ENCODE measurements around the gene MGARP.

Gene MGARP

DNA sequence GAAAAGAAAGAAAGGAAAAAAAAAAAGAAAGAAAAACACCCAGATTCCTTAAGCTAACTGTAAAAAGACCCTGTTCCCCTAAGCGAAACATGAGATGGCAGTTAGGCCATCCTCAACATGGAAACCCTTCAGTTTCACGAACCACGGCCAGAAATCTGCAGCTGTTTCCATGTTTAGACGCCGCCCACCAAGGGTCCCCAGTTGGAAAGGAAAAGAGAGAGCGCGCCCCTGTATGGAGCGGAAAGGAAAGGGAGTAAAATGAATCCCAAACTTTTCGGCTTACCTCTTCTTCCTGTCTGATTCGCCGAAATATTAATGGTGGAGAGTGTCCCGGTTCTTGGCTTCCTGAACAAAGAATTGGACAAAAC is 38.3 kb downstream of the MGARP start:
- Histone ChIP-seq H3K9me3 (ENCODE audit: control insufficient read depth, insufficient read depth, low read depth, low read length) (no peaks in the 10 kb centered on the region), H3K4me1 (ENCODE audit: control insufficient read depth, insufficient read depth, low read length) (no peaks in the 10 kb centered on the region; the same call in 1 of the 2 replicates), H3K36me3 (ENCODE audit: control insufficient read depth in 2 of 2, insufficient read depth in 1 of 2, low read length in 2 of 2) (no peaks in the 10 kb centered on the region), H3K4me3 (ENCODE audit: low read depth, low read length) (no peak overlapping the region), H3K27ac (ENCODE audit: extremely low read depth, low read depth, low read length) (no peak overlapping the region)
- ChIA-PET CTCF (interaction anchor here (0.7 kb wide), 1 partner anchor 70 kb away, joined by 6 read pairs; no protein-coding TSS in a partner anchor), POLR2A (no interaction called here)
- TF ChIP-seq, protein P1, sequence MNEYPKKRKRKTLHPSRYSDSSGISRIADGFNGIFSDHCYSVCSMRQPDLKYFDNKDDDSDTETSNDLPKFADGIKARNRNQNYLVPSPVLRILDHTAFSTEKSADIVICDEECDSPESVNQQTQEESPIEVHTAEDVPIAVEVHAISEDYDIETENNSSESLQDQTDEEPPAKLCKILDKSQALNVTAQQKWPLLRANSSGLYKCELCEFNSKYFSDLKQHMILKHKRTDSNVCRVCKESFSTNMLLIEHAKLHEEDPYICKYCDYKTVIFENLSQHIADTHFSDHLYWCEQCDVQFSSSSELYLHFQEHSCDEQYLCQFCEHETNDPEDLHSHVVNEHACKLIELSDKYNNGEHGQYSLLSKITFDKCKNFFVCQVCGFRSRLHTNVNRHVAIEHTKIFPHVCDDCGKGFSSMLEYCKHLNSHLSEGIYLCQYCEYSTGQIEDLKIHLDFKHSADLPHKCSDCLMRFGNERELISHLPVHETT (tag by site-specific recombination; IDR thresholded peaks at IDR 0.05): no peak
- no peak for TF ChIP-seq KLF1 (tag by site-specific recombination; IDR thresholded peaks at IDR 0.05)
- no peak for TF ChIP-seq ZBTB48 (tag by site-specific recombination; IDR thresholded peaks at IDR 0.05)
- TF ChIP-seq, protein P2, sequence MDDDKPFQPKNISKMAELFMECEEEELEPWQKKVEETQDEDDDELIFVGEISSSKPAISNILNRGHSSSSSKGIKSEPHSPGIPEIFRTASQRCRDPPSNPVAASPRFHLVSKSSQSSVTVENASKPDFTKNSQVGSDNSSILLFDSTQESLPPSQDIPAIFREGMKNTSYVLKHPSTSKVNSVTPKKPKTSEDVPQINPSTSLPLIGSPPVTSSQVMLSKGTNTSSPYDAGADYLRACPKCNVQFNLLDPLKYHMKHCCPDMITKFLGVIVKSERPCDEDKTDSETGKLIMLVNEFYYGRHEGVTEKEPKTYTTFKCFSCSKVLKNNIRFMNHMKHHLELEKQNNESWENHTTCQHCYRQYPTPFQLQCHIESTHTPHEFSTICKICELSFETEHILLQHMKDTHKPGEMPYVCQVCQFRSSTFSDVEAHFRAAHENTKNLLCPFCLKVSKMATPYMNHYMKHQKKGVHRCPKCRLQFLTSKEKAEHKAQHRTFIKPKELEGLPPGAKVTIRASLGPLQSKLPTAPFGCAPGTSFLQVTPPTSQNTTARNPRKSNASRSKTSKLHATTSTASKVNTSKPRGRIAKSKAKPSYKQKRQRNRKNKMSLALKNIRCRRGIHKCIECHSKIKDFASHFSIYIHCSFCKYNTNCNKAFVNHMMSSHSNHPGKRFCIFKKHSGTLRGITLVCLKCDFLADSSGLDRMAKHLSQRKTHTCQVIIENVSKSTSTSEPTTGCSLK (tag by site-specific recombination; IDR thresholded peaks at IDR 0.05): no peak

DNA sequence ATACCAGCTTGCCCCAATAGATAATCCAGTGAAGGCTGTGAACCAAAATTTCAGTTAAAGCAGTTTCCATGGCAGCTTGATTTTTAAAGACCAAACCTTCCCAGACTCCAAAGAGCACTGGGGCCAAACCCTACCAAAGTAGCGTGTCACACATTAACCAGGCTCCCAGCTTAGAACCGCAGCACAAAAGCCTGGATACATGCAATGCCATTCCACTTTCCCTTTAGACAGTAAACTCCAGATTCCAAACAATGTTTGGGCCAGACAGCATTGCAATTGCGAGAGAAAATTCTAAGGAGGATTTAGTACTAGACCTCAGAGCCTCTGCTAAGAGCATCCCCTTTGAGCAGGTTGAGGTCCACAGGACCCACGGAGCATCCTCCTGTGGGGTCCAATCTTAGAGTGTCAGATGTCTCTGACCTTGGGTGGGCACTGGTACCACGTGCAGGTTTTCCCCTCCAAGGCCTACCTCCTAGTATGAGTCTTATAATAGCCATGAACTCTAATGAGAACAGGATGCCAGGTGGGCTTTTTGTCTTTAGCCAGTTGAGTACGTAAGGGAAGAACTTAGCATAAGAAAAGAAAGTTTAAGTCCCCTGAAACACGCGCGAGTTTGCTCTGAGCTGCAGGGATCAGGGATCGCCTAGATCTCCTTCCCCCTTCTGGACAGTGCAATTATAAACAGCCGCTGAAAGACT is 38.8 kb downstream of the MGARP start:
- POLR2A ChIA-PET: no interaction called here
- no peak overlapping the region for H3K4me3 ChIP-seq (ENCODE audit: low read depth, low read length)
- no peaks in the 10 kb centered on the region; the same call in 1 of the 2 replicates for H3K4me1 ChIP-seq (ENCODE audit: control insufficient read depth, insufficient read depth, low read length)
- no peak overlapping the region for H3K27ac ChIP-seq (ENCODE audit: extremely low read depth, low read depth, low read length)
- TF ChIP-seq ZNF211 (tag by site-specific recombination; IDR thresholded peaks at IDR 0.05; ENCODE audit: low read depth) (no peak), ZNF48 (tag by site-specific recombination; IDR thresholded peaks at IDR 0.05) (no peak)
- TF ChIP-seq, protein P3, sequence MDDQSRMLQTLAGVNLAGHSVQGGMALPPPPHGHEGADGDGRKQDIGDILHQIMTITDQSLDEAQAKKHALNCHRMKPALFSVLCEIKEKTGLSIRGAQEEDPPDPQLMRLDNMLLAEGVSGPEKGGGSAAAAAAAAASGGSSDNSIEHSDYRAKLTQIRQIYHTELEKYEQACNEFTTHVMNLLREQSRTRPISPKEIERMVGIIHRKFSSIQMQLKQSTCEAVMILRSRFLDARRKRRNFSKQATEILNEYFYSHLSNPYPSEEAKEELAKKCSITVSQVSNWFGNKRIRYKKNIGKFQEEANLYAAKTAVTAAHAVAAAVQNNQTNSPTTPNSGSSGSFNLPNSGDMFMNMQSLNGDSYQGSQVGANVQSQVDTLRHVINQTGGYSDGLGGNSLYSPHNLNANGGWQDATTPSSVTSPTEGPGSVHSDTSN (CRISPR knock-in tag; IDR thresholded peaks at IDR 0.05): no peak
- CTCF ChIA-PET: interaction anchor here (0.7 kb wide), 1 partner anchor 69 kb away, joined by 6 read pairs; no protein-coding TSS in a partner anchor
- H3K9me3 ChIP-seq (ENCODE audit: control insufficient read depth, insufficient read depth, low read depth, low read length): no peaks in the 10 kb centered on the region
- no peaks in the 10 kb centered on the region for H3K36me3 ChIP-seq (ENCODE audit: control insufficient read depth in 2 of 2, insufficient read depth in 1 of 2, low read length in 2 of 2)

DNA sequence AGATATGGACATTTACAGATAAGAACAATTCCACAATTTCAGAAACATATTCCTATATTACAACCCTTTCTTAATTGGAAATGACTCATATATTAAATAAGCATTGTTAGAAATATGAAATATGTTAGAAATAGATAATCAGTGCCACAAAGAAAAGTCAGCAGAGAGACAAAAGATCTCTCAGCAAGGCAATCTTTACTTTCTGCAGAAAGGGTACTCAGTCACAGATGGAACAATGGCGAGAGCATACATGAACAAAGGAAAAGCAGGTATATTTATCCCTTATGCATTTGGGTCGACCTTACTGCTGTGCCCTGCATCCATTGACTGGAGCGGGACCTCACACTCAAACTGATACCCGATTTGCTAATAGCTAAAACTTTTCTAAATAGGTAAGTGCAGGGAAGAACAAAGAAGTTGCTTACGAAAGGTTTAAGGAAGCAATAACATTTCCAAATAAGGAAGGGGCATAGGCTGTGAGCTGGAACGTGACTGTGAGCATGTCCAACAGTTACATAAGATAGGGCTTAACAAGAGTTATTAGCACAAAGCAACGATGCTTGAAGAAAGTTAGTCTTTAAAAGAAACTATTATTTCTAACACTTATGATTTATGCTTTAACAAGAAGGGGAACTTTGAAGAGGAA is 40.8 kb downstream of the MGARP start:
- ChIA-PET POLR2A (no interaction called here), CTCF (no interaction called here)
- Histone ChIP-seq H3K4me1 (ENCODE audit: control insufficient read depth, insufficient read depth, low read length) (no peaks in the 10 kb centered on the region; the same call in 1 of the 2 replicates), H3K4me3 (ENCODE audit: low read depth, low read length) (no peak overlapping the region), H3K9me3 (ENCODE audit: control insufficient read depth, insufficient read depth, low read depth, low read length) (no peaks in the 10 kb centered on the region), H3K27ac (ENCODE audit: extremely low read depth, low read depth, low read length) (no peak overlapping the region), H3K36me3 (ENCODE audit: control insufficient read depth in 2 of 2, insufficient read depth in 1 of 2, low read length in 2 of 2) (no peaks in the 10 kb centered on the region)
- no peak for TF ChIP-seq ZNF341 (tag by site-specific recombination; IDR thresholded peaks at IDR 0.05; ENCODE audit: low read depth)
- TF ChIP-seq ZNF521 (tag by site-specific recombination; IDR thresholded peaks at IDR 0.05): no peak
- TF ChIP-seq SETDB1 (IDR thresholded peaks at IDR 0.05; ENCODE audit: insufficient read length, low read length): peak; percentile 94
- TF ChIP-seq, protein P4, sequence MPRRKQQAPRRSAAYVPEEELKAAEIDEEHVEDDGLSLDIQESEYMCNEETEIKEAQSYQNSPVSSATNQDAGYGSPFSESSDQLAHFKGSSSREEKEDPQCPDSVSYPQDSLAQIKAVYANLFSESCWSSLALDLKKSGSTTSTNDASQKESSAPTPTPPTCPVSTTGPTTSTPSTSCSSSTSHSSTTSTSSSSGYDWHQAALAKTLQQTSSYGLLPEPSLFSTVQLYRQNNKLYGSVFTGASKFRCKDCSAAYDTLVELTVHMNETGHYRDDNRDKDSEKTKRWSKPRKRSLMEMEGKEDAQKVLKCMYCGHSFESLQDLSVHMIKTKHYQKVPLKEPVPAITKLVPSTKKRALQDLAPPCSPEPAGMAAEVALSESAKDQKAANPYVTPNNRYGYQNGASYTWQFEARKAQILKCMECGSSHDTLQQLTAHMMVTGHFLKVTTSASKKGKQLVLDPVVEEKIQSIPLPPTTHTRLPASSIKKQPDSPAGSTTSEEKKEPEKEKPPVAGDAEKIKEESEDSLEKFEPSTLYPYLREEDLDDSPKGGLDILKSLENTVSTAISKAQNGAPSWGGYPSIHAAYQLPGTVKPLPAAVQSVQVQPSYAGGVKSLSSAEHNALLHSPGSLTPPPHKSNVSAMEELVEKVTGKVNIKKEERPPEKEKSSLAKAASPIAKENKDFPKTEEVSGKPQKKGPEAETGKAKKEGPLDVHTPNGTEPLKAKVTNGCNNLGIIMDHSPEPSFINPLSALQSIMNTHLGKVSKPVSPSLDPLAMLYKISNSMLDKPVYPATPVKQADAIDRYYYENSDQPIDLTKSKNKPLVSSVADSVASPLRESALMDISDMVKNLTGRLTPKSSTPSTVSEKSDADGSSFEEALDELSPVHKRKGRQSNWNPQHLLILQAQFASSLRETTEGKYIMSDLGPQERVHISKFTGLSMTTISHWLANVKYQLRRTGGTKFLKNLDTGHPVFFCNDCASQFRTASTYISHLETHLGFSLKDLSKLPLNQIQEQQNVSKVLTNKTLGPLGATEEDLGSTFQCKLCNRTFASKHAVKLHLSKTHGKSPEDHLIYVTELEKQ (tag by site-specific recombination; IDR thresholded peaks at IDR 0.05; ENCODE audit: borderline replicate concordance): no peak

Data from HEK293 (cell line).